Regular cardiac myocyte (primary cell): ENCODE data around the gene NMNAT3. TPM values are rescaled to one million over a fixed set of nuclear protein-coding genes. Genes with fewer than 3 reads are reported as not detected.

Source experiments
- total RNA-seq: library from RNA; depleted of rRNA; stranded (reverse); fragments of >200 nt; gene quantifications from 2 replicates; pipeline ENCODE4 v1.2.3, GENCODE V29; 2014

Gene NMNAT3
- 0.19 and 1.1 TPM in 2 replicates for total RNA-seq

DNA sequence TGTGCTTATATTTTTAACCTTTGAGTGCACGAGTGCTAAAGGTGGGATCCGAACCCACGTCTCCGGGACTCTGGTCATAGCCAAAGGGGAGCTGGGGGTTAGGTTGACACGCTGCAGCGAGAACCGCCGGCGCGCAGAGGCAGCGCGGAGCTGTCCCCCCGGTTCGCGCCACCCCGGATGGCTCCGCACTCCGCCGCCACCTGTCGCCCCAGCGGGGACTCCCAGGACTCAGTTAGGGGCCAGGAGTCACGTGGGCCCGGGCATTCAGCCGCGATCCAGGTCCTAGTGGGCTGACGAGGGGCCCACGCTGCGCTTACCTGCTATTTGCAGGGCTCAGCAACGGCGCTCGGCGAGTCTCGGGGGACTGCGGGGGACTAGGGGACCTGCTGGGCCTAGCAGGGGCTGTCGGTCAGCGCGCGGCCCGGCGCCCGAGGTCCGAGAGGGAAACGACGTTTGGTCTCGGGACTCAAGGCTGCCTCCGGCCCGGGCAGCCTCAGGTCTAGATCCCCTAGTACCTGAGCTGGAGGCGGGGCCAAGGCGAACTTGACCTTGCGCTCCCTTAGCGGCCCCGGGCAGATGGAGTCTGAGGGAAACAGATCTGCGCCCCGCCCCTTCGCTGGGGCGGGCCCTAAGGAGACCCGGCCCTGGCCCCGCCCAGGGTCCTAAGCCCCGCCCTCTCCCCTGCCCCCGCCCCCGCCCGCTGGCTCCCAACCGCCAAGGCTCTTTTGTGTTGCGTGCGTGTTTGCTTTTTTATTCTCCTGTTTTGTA lies at the start of gene NMNAT3:
TSS of gene NMNAT3 (minus strand) at position 585 of the 768 bp plus-strand sequence. CDS start 50,248 bp downstream, outside the sequence.

Other genes with a start within 250 kb of the NMNAT3 start
- not detected in 2 replicates for gene RBP2, start 201.5 kb downstream of the NMNAT3 start, total RNA-seq
- 3.6 and 7.0 TPM in 2 replicates for gene RBP1, start 138.2 kb downstream of the NMNAT3 start, total RNA-seq